T-helper 1 cell treated with Interleukin-12 subunit alpha and Interleukin-12 subunit beta and Interleukin-4 antibody, amounts not matched to agents 30 μg/mL and 1 μg/mL, for 36 hours (primary cell): ENCODE measurements around the gene CD300LG.
"Not testable (repeated sequence)": the region's sequence is repeated elsewhere in the genome, so short reads cannot be mapped to it uniquely, and the experiment has no call there.

Experiments
- H3K27ac Mint-ChIP-seq: one replicate; pipeline ENCODE4 v1.8.0; 2021; ENCODE audit warnings: mild to moderate bottlenecking, mixed read lengths
- H3K27me3 Mint-ChIP-seq: one replicate; pipeline ENCODE4 v1.8.0; 2021; ENCODE audit warnings: low read depth, mixed read lengths
- H3K36me3 Mint-ChIP-seq: one replicate; pipeline ENCODE4 v1.8.0; 2021; ENCODE audit warnings: low read depth, mixed read lengths
- H3K4me1 Mint-ChIP-seq: one replicate; pipeline ENCODE4 v1.8.0; 2021; ENCODE audit warnings: low read depth, mixed read lengths
- H3K4me3 Mint-ChIP-seq: one replicate; pipeline ENCODE4 v1.8.0; 2021; ENCODE audit warnings: mild to moderate bottlenecking, moderate library complexity, mixed read lengths
- H3K9me3 Mint-ChIP-seq: one replicate; pipeline ENCODE4 v1.8.0; 2021; ENCODE audit warnings: mixed read lengths

Gene CD300LG

DNA sequence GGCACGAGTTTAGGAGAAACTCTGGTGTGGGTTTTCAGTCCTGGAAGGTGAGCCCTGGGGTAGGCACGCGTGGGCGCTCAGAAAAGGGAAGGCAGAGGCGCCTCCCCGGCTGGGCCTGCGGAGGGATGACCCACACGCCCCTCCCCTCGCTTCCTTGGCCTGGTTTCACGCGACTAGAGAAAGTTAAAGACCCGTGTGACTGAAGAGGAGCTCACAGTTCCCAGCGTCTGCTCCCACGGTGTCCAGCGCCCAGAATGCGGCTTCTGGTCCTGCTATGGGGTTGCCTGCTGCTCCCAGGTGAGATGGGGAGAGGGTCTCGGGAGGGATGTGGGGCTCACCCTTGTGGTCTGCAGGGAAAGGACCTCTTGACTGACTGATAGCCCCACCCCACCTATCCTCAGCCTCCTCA is at the start of gene CD300LG:
Gene CD300LG, plus strand, starts transcription at position 214 of the 409 bp plus-strand sequence. Its CDS starts 41 bp downstream, at position 255.
- no peak within 1 kb of the TSS for H3K27ac Mint-ChIP-seq
- H3K9me3 Mint-ChIP-seq = no peaks in the 10 kb centered on the region
- no peaks in the 10 kb centered on the region for H3K36me3 Mint-ChIP-seq
- H3K27me3 Mint-ChIP-seq = peaks cover 8% of the 10 kb centered on the region
- no peaks in the 10 kb centered on the region for H3K4me1 Mint-ChIP-seq
- no peak within 1 kb of the TSS for H3K4me3 Mint-ChIP-seq

DNA sequence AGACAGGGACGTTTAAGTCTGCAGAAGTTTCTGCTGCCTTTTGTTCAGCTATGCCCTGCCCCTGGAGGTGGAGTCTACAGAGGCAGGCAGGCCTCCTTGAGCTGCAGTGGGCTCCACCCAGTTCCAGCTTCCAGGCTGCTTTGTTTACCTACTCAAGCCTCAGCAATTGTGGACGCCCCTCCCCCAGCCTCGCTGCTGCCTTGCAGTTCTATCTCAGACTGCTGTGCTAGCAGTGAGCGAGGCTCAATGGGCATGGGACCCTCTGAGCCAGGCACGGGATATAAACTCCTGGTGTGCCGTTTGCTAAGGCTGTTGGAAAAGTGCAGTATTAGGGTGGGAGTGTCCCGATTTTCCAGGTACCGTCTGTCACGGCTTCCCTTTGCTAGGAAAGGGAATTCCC is 49.0 kb upstream of the CD300LG start:
- H3K9me3 Mint-ChIP-seq, H3K36me3 Mint-ChIP-seq, H3K4me3 Mint-ChIP-seq, H3K4me1 Mint-ChIP-seq, H3K27ac Mint-ChIP-seq: not testable (repeated sequence)
- peaks cover 39% of the 10 kb centered on the region for H3K27me3 Mint-ChIP-seq

GRCh38 chr17:43799047-43799446 is 47.9 kb upstream of the CD300LG start:
- peaks cover 41% of the 10 kb centered on the region for H3K27me3 Mint-ChIP-seq
- H3K36me3 Mint-ChIP-seq = no peaks in the 10 kb centered on the region
- no peak overlapping the region for H3K4me3 Mint-ChIP-seq
- H3K27ac Mint-ChIP-seq = no peak overlapping the region
- H3K4me1 Mint-ChIP-seq = no peaks in the 10 kb centered on the region
- H3K9me3 Mint-ChIP-seq = no peaks in the 10 kb centered on the region

DNA sequence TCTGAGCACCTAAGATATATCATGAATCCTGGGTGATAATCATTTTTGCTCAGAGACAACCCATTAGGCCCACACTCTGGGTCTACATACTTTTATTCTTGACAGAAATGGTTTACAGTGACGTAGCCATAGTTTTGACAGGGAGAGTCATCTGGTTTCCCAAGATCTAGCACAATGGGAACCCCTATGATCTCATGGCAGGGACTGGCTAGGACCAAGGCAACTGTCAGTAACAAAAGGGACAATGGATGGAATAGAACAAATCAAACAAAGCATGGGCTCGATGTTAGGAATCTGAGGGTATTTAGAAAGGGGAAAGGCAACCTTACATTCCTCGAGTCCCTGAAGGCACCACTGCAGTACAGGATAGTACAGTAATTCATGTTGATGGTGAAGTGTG is 46.2 kb upstream of the CD300LG start:
- Mint-ChIP-seq H3K4me1 (no peaks in the 10 kb centered on the region), H3K4me3 (no peak overlapping the region), H3K27ac (no peak overlapping the region), H3K36me3 (no peaks in the 10 kb centered on the region), H3K27me3 (peaks cover 42% of the 10 kb centered on the region), H3K9me3 (no peaks in the 10 kb centered on the region)

DNA sequence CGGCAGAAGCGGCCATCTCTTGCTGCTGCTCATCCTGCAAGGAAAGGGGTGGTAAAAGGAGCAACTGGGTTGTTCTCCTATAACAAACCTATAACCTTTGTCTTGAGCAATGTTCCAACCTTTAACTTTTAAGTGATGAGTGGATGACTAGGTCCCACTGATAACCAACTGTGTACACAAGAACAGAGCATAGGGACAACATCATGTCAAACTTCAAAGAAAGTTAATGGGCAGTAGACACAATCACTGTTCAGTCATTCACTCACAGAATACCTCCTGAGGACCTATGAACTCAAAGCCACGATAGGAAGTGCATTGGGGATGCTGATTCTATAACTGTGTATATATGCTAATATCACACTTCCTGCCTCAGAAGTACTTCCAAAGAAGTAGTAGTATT is 45.1 kb upstream of the CD300LG start:
- Mint-ChIP-seq H3K4me1 (no peaks in the 10 kb centered on the region), H3K27me3 (peaks cover 35% of the 10 kb centered on the region), H3K9me3 (no peaks in the 10 kb centered on the region), H3K4me3 (no peak overlapping the region), H3K27ac (no peak overlapping the region), H3K36me3 (no peaks in the 10 kb centered on the region)

DNA sequence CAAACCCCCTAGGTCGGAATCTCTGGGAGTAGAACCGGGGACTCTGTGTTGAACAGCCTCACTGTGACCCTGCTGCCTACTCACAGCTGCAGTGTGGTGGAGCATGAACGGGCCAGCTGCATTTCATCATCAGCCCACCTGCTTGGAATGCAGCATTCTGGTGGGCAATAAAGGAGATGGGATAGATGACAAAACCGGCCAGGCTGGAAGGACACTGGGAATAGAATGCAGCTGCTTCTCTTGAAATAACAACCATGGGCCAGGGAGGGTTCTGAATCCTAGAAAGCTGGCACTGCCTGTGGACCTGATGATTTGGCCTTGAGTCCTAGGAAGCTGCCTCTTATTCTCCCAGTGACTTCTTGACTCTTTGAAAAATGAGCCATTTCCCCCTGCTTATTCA is 43.2 kb upstream of the CD300LG start:
- H3K27me3 Mint-ChIP-seq = peaks cover 35% of the 10 kb centered on the region
- H3K4me1 Mint-ChIP-seq = no peaks in the 10 kb centered on the region
- no peaks in the 10 kb centered on the region for H3K9me3 Mint-ChIP-seq
- no peaks in the 10 kb centered on the region for H3K36me3 Mint-ChIP-seq
- no peak overlapping the region for H3K4me3 Mint-ChIP-seq
- H3K27ac Mint-ChIP-seq = no peak overlapping the region

DNA sequence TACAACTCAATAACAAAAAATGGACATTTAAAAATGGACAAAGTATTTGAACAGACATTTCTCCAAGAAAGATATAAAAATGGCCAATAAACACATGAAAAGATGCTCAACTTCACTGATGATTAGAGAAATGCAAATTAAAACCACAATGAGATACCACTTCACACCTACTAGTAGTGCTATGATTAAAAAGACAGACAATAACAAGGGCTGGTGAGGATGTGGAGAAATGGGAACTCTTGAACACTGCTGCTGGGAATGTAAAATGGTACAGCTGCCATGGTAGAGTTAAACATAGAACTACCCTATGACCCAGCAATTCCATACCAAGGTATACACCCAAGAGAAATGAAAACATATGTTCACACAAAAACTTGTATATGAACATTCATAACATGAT is 41.9 kb upstream of the CD300LG start:
- peaks cover 35% of the 10 kb centered on the region for H3K27me3 Mint-ChIP-seq
- H3K4me3 Mint-ChIP-seq = no peak overlapping the region
- H3K36me3 Mint-ChIP-seq = no peaks in the 10 kb centered on the region
- H3K9me3 Mint-ChIP-seq = no peaks in the 10 kb centered on the region
- H3K27ac Mint-ChIP-seq = no peak overlapping the region
- no peaks in the 10 kb centered on the region for H3K4me1 Mint-ChIP-seq

- H3K4me3 Mint-ChIP-seq = no peak overlapping the region
- H3K9me3 Mint-ChIP-seq = no peaks in the 10 kb centered on the region
- no peak overlapping the region for H3K27ac Mint-ChIP-seq
- no peaks in the 10 kb centered on the region for H3K36me3 Mint-ChIP-seq
- H3K4me1 Mint-ChIP-seq = no peaks in the 10 kb centered on the region
- peaks cover 30% of the 10 kb centered on the region for H3K27me3 Mint-ChIP-seq
Measured at GRCh38 chr17:43808076-43808475, 38.9 kb upstream of the CD300LG start.

- no peak overlapping the region for H3K4me3 Mint-ChIP-seq
- no peaks in the 10 kb centered on the region for H3K9me3 Mint-ChIP-seq
- peaks cover 20% of the 10 kb centered on the region for H3K27me3 Mint-ChIP-seq
- H3K36me3 Mint-ChIP-seq = no peaks in the 10 kb centered on the region
- no peaks in the 10 kb centered on the region for H3K4me1 Mint-ChIP-seq
- no peak overlapping the region for H3K27ac Mint-ChIP-seq
Measured at GRCh38 chr17:43809121-43809520, 37.9 kb upstream of the CD300LG start.

DNA sequence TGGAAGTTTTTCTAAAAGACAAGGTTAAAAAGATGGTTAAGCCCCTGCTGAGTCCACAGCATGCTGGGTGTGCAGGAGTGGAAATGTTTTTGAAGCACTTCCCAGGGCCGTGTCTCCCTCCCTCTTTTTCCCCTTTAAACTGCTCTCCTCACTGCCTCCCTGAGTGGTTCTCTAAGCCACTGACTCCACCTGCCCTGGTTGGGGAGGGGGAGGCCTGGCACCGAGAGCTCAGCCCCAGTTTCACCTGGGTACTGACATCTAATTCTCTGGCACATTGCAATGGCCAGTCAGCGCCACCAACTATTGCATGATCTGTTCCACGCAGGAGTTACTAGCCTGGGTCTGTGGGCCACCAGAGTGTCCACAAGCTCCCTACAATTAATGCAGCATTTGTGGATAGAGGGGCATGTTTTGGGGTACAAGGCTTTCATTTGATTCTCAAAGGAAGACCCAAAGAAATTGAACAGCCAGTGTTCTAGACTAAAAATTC is 36.7 kb upstream of the CD300LG start:
- peaks cover 11% of the 10 kb centered on the region for H3K27me3 Mint-ChIP-seq

GRCh38 chr17:43810823-43811222 is 36.2 kb upstream of the CD300LG start:
- Mint-ChIP-seq H3K36me3 (no peaks in the 10 kb centered on the region), H3K27ac (no peak overlapping the region), H3K9me3 (no peaks in the 10 kb centered on the region), H3K4me1 (no peaks in the 10 kb centered on the region), H3K27me3 (peaks cover 10% of the 10 kb centered on the region), H3K4me3 (no peak overlapping the region)

More for the DNA sequence above, 36.7 kb upstream of the CD300LG start:
- Mint-ChIP-seq H3K9me3 (no peaks in the 10 kb centered on the region), H3K27ac (no peak overlapping the region), H3K4me1 (no peaks in the 10 kb centered on the region), H3K4me3 (no peak overlapping the region), H3K36me3 (no peaks in the 10 kb centered on the region)

GRCh38 chr17:43812396-43813265 is 34.3 kb upstream of the CD300LG start:
- Mint-ChIP-seq H3K4me1 (no peaks in the 10 kb centered on the region), H3K27me3 (peaks cover 10% of the 10 kb centered on the region), H3K36me3 (no peaks in the 10 kb centered on the region), H3K9me3 (no peaks in the 10 kb centered on the region), H3K4me3 (no peak overlapping the region), H3K27ac (no peak overlapping the region)

DNA sequence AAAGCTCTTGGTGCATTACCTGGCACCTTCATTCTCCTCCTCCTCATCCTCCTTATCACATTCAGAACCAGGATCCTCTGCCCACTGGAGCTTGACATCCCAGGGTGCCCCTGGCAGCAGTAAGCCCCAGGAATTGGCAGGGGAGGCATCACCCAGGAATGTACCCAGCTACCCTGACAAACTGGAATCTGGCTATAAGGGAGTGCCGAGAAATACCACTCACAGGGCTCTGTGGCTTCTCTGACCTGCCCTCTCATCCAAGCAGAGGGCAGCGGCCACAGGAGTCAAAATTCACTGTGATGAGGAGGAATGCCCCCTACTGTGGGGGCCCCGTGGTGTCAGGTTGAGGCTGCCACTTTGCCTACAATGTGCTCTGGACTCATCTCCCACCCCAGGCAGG is 33.6 kb upstream of the CD300LG start:
- Mint-ChIP-seq H3K27ac (no peak overlapping the region), H3K36me3 (no peaks in the 10 kb centered on the region), H3K9me3 (no peaks in the 10 kb centered on the region), H3K4me3 (no peak overlapping the region), H3K27me3 (peaks cover 10% of the 10 kb centered on the region), H3K4me1 (no peaks in the 10 kb centered on the region)

GRCh38 chr17:43814026-43814425 is 33.0 kb upstream of the CD300LG start:
- no peaks in the 10 kb centered on the region for H3K4me1 Mint-ChIP-seq
- H3K27me3 Mint-ChIP-seq = peaks cover 10% of the 10 kb centered on the region
- no peak overlapping the region for H3K27ac Mint-ChIP-seq

GRCh38 chr17:43814714-43815113 is 32.3 kb upstream of the CD300LG start:
- no peak overlapping the region for H3K4me3 Mint-ChIP-seq
- H3K27ac Mint-ChIP-seq = no peak overlapping the region
- no peaks in the 10 kb centered on the region for H3K36me3 Mint-ChIP-seq
- H3K9me3 Mint-ChIP-seq = no peaks in the 10 kb centered on the region
- H3K27me3 Mint-ChIP-seq = peaks cover 10% of the 10 kb centered on the region
- H3K4me1 Mint-ChIP-seq = no peaks in the 10 kb centered on the region

More at GRCh38 chr17:43814026-43814425, 33.0 kb upstream of the CD300LG start:
- Mint-ChIP-seq H3K36me3 (no peaks in the 10 kb centered on the region), H3K4me3 (no peak overlapping the region), H3K9me3 (no peaks in the 10 kb centered on the region)
